ENCODE data around the gene HS2ST1. TPM values are rescaled to one million over a fixed set of nuclear protein-coding genes. Genes with fewer than 3 reads are reported as not detected.

Gene HS2ST1
- total and polyA plus RNA-seq, 2 donors (not counting 3 experiments of a cell fraction or from before 2014, with no cell fraction given), result 5.5 to 31.2 TPM

GRCh38 chr1:86948212-86948611 lies 33.8 kb downstream of the HS2ST1 start:
- no peak overlapping the region for H3K4me3 ChIP-seq (replicated peaks in 1 of 3; ENCODE audit: insufficient read depth in 1 of 3, low read depth in 1 of 3, low read length in 3 of 3)
- H3K9me3 ChIP-seq (replicated peaks; ENCODE audit: control insufficient read depth, insufficient read depth, low read length), result no peaks in the 10 kb centered on the region
- peaks cover 2% of the 10 kb centered on the region for H4K20me1 ChIP-seq (replicated peaks; ENCODE audit: control insufficient read depth, extremely low read depth, insufficient read depth, low read length)
- dilution Hi-C loops (cut with MboI; ENCODE audit: extremely low pct_ligation_motif_present, low sequenced_read_pairs), result no loop called here
- DNase-seq (ENCODE audit: low read depth, low spot score) (no peak), FAIRE-seq (no peak)
- ChIA-PET CTCF (no interaction called here), POLR2A (no interaction called here)
- no peak overlapping the region for H2AFZ ChIP-seq (ENCODE audit: low read depth, low read length)
- H3K4me1 ChIP-seq (ENCODE audit: control insufficient read depth, extremely low read depth, insufficient read depth, low read length), result no peaks in the 10 kb centered on the region
- no peaks in the 10 kb centered on the region for H3K9me1 ChIP-seq (replicated peaks; ENCODE audit: control insufficient read depth, extremely low read depth, insufficient read depth, low read length)
- H3K79me2 ChIP-seq (ENCODE audit: control insufficient read depth, insufficient read depth, low read length), result peaks cover 2% of the 10 kb centered on the region
- TF ChIP-seq GATA2 (IDR thresholded peaks at IDR 0.05; ENCODE audit: insufficient read depth, insufficient read length, low read depth, low read length), result no peak
- no peak for TF ChIP-seq POLR2AphosphoS5 (IDR thresholded peaks at IDR 0.05; ENCODE audit: insufficient read depth, low read depth, low read length)
- H3K27me3 ChIP-seq (ENCODE audit: control insufficient read depth in 2 of 2, insufficient read depth in 2 of 2, low read length in 2 of 2), result no peaks in the 10 kb centered on the region
- BruUV-seq (replicated peaks), result no TSS peak
- H3K9ac ChIP-seq (replicated peaks; ENCODE audit: extremely low read depth, insufficient read depth, low read length), result no peak overlapping the region
- H3K4me2 ChIP-seq (ENCODE audit: insufficient read depth, low read length), result no peak overlapping the region
- no peaks in the 10 kb centered on the region for H3K36me3 ChIP-seq (ENCODE audit: control insufficient read depth in 2 of 2, extremely low read depth in 1 of 2, insufficient read depth in 2 of 2, low read length in 2 of 2)
- no peak overlapping the region for H3K27ac ChIP-seq (ENCODE audit: insufficient read depth, low read depth, low read length)
- intact Hi-C loops (cut with micrococcal nuclease), result no loop called here

GRCh38 chr1:86950712-86951419 lies 36.4 kb downstream of the HS2ST1 start:
- no peak overlapping the region for H3K4me2 ChIP-seq (ENCODE audit: insufficient read depth, low read length)
- no peak overlapping the region for H3K9ac ChIP-seq (replicated peaks; ENCODE audit: extremely low read depth, insufficient read depth, low read length)
- BruUV-seq (replicated peaks), result no TSS peak
- TF ChIP-seq JUN (IDR thresholded peaks at IDR 0.05; ENCODE audit: borderline replicate concordance, insufficient read depth, insufficient read length, low read depth) (no peak), MAX (IDR thresholded peaks at IDR 0.05; ENCODE audit: insufficient read depth, insufficient read length) (no peak), CTCF (IDR thresholded peaks at IDR 0.05; ENCODE audit: extremely low read depth in 1 of 2, insufficient read depth in 1 of 2, low read depth in 1 of 2, low read length in 2 of 2) (no peak), POLR2A (IDR thresholded peaks at IDR 0.05; ENCODE audit: low read depth, low read length) (no peak), EZH2 (IDR thresholded peaks at IDR 0.05; ENCODE audit: borderline replicate concordance, low read depth, low read length, severe bottlenecking) (no peak), MYC (IDR thresholded peaks at IDR 0.05; ENCODE audit: low read depth, low read length) (no peak), POLR2AphosphoS5 (IDR thresholded peaks at IDR 0.05; ENCODE audit: insufficient read depth, low read depth, low read length) (no peak), GATA2 (IDR thresholded peaks at IDR 0.05; ENCODE audit: insufficient read depth, insufficient read length, low read depth, low read length) (no peak), FOS (IDR thresholded peaks at IDR 0.05; ENCODE audit: borderline replicate concordance, insufficient read depth, low read length) (no peak)
- H2AFZ ChIP-seq (ENCODE audit: low read depth, low read length), result no peak overlapping the region
- H3K27ac ChIP-seq (ENCODE audit: insufficient read depth, low read depth, low read length), result no peak overlapping the region
- intact Hi-C loops (cut with micrococcal nuclease) (no loop called here), dilution Hi-C loops (cut with MboI; ENCODE audit: extremely low pct_ligation_motif_present, low sequenced_read_pairs) (no loop called here)
- H3K9me3 ChIP-seq (replicated peaks; ENCODE audit: control insufficient read depth, insufficient read depth, low read length), result no peaks in the 10 kb centered on the region
- DNase-seq (ENCODE audit: low read depth, low spot score), result no peak
- H3K27me3 ChIP-seq (ENCODE audit: control insufficient read depth in 2 of 2, insufficient read depth in 2 of 2, low read length in 2 of 2), result no peaks in the 10 kb centered on the region
- no peaks in the 10 kb centered on the region for H3K9me1 ChIP-seq (replicated peaks; ENCODE audit: control insufficient read depth, extremely low read depth, insufficient read depth, low read length)
- peaks cover 2% of the 10 kb centered on the region for H3K79me2 ChIP-seq (ENCODE audit: control insufficient read depth, insufficient read depth, low read length)
- CTCF ChIA-PET, result no interaction called here
- FAIRE-seq, result no peak
- H4K20me1 ChIP-seq (replicated peaks; ENCODE audit: control insufficient read depth, extremely low read depth, insufficient read depth, low read length), result peaks cover 2% of the 10 kb centered on the region
- H3K4me1 ChIP-seq (ENCODE audit: control insufficient read depth, extremely low read depth, insufficient read depth, low read length), result no peaks in the 10 kb centered on the region
- POLR2A ChIA-PET, result no interaction called here
- no peak overlapping the region for H3K4me3 ChIP-seq (replicated peaks in 1 of 3; ENCODE audit: insufficient read depth in 1 of 3, low read depth in 1 of 3, low read length in 3 of 3)
- H3K36me3 ChIP-seq (ENCODE audit: control insufficient read depth in 2 of 2, extremely low read depth in 1 of 2, insufficient read depth in 2 of 2, low read length in 2 of 2), result no peaks in the 10 kb centered on the region
